MCF 10A (cell line): ENCODE data around the gene KLHL26. TPM values are rescaled to one million over a fixed set of nuclear protein-coding genes. Genes with fewer than 3 reads are reported as not detected.

Experiments used
- BruUV-seq: library from RNA; stranded (reverse); fragments of 400-500 nt; replicated peaks from 2 replicates; lab custom pipeline; 2021; lab: Mats Ljungman, UMichigan
- CTCF ChIA-PET: fragments of 300-600 bp; sonication (Branson Sonifier 250); formaldehyde crosslinking; extraction: SDS; loops from one replicate; lab custom pipeline; 2021; ENCODE audit warnings: antibody characterized with exemption, inconsistent platforms; lab: Yijun Ruan, JAX
- POLR2A ChIA-PET: fragments of 300-600, 350-650 bp; sonication (Branson Sonifier 250); formaldehyde crosslinking; extraction: SDS; loops from one replicate; lab custom pipeline; 2020; ENCODE audit warnings: antibody characterized with exemption, inconsistent platforms; lab: Yijun Ruan, JAX
- DNase-seq: peaks from one replicate; pipeline ENCODE4 v3.0.0-alpha.2; 2018; ENCODE audit not compliant: unreplicated experiment
- H3K27ac Mint-ChIP-seq: one replicate; pipeline ENCODE4 v1.8.0; 2022; ENCODE audit warnings: mild to moderate bottlenecking, low read depth, mixed read lengths; ENCODE audit not compliant: unreplicated experiment
- H3K27me3 Mint-ChIP-seq: one replicate; pipeline ENCODE4 v1.8.0; 2022; ENCODE audit warnings: mixed read lengths; ENCODE audit not compliant: insufficient read depth, unreplicated experiment
- H3K36me3 Mint-ChIP-seq: one replicate; pipeline ENCODE4 v1.8.0; 2022; ENCODE audit warnings: mild to moderate bottlenecking, moderate library complexity, mixed read lengths; ENCODE audit not compliant: insufficient read depth, unreplicated experiment
- H3K4me1 Mint-ChIP-seq: one replicate; pipeline ENCODE4 v1.8.0; 2022; ENCODE audit warnings: mixed read lengths; ENCODE audit not compliant: insufficient read depth, unreplicated experiment
- H3K4me3 Mint-ChIP-seq: one replicate; pipeline ENCODE4 v1.8.0; 2022; ENCODE audit warnings: mild to moderate bottlenecking, moderate library complexity, mixed read lengths; ENCODE audit not compliant: unreplicated experiment
- H3K9me3 Mint-ChIP-seq: one replicate; pipeline ENCODE4 v1.8.0; 2022; ENCODE audit warnings: mixed read lengths; ENCODE audit not compliant: unreplicated experiment
- intact Hi-C: fragments of 100-400 bp; cut with micrococcal nuclease; formaldehyde crosslinking; loops from 2 replicates; pipeline ENCODE4 v1.14.1; 2022
- total RNA-seq: library from RNA; stranded (reverse); gene quantifications from 2 replicates; pipeline ENCODE4 v1.2.3, GENCODE V29; 2022
- TF ChIP-seq, protein P1 (sequence below): fragments of 200-600 bp; IDR thresholded peaks from one replicate; pipeline ENCODE4 v1.8.0; 2022; ENCODE audit warnings: antibody characterized with exemption, mild to moderate bottlenecking; ENCODE audit not compliant: unreplicated experiment

KLHL26 gene
- total RNA-seq, 1 experiment from 2014 or later = 6.6 TPM

DNA sequence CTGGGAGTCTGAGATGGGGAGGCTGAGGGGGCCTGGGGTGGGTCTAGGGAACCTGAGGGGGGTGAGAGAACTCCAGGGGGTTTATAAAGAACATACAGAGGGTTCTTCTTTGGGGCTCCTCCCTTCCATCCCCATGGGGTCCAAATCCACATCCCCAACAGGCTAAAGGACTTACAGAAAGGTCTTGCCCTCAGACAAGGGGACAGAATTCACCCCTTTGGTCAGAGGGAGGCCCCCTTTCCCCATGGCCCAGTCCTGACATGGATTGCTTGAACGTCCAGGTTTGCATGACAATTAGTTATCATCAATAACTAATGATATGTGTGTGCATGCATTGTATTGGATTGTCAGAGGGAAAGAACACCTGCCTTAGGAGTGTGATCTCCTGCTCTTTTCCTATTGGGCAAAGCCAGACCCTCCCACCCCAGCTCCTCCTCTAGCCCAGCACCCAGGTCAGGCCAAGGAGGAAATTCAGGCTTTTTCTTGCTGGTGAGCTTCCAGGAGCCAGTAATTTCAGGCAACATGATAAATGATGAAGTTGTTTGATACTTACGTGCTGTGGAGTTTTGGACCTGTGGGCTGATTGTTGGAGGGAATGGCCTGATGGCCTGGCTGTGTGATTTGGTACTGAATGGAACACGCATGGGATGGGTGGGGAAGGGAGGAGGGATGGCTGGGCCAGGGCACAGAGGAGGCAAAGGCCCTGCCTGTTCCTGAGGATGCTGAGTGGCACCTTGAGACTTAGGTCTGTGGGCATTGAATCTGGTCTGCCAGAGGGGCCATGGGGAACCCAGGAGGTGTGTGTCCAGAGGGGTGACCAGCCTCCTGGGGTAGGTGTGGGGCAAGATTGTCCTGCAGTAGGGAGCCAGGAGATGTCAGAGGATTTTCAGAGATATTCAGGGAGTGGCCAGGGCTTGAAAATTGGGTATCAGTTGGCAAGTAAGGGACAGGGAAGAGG lies 1.1 kb downstream of the KLHL26 start:
- ChIA-PET POLR2A (interaction anchor here (0.6 to 0.8 kb wide), 3 partner anchors 67 to 872 kb away, joined by 3 to 5 read pairs (median 4); no protein-coding TSS in a partner anchor), CTCF (no interaction called here)
- DNase-seq = peak; percentile 37
- H3K36me3 Mint-ChIP-seq = peaks cover 5% of the 10 kb centered on the region
- TF ChIP-seq, protein P1, sequence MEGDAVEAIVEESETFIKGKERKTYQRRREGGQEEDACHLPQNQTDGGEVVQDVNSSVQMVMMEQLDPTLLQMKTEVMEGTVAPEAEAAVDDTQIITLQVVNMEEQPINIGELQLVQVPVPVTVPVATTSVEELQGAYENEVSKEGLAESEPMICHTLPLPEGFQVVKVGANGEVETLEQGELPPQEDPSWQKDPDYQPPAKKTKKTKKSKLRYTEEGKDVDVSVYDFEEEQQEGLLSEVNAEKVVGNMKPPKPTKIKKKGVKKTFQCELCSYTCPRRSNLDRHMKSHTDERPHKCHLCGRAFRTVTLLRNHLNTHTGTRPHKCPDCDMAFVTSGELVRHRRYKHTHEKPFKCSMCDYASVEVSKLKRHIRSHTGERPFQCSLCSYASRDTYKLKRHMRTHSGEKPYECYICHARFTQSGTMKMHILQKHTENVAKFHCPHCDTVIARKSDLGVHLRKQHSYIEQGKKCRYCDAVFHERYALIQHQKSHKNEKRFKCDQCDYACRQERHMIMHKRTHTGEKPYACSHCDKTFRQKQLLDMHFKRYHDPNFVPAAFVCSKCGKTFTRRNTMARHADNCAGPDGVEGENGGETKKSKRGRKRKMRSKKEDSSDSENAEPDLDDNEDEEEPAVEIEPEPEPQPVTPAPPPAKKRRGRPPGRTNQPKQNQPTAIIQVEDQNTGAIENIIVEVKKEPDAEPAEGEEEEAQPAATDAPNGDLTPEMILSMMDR = no peak
- no peaks in the 10 kb centered on the region for H3K9me3 Mint-ChIP-seq
- H3K27ac Mint-ChIP-seq = no peak overlapping the region
- H3K4me3 Mint-ChIP-seq = peak overlapping the region; percentile 82
- peaks cover 30% of the 10 kb centered on the region for H3K4me1 Mint-ChIP-seq
- intact Hi-C loops = loop anchor here (5.0 kb wide), 1 partner anchor 39 kb away; no protein-coding TSS in a partner anchor
- no TSS peak for BruUV-seq
- H3K27me3 Mint-ChIP-seq = no peaks in the 10 kb centered on the region

DNA sequence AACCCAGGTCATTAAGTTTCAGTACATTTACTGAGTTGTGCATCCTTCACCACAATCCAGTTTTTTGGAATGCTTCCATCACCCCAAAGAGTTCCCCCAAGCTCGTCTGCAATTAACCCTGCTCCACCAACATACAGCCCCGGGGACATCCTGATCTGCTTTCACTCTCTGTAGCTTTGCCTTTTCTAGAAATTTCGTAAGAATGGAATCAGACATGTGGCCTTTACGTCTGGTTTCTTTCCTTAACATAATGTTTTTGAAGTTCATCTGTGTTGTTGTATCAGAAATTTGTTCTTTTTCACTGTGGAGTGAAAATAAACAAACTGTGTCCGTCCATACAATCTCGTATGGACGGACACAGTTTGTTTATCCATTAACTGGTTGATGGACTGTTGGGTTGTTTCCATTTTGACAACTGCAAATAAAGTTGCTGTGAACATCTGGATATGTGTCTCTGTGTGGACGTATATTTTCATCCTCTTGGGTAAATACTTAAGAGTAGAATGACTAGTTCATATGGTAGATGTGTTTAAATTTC lies 2.9 kb downstream of the KLHL26 start:
- H3K27me3 Mint-ChIP-seq = no peaks in the 10 kb centered on the region
- TF ChIP-seq, protein P1 = no peak
- no peak overlapping the region for H3K27ac Mint-ChIP-seq
- BruUV-seq = no TSS peak
- H3K4me3 Mint-ChIP-seq = no peak overlapping the region
- peaks cover 25% of the 10 kb centered on the region for H3K4me1 Mint-ChIP-seq
- CTCF ChIA-PET = interaction anchor here (1.0 to 1.5 kb wide), 2 partner anchors 50 to 207 kb away, joined by 4 to 5 read pairs; no protein-coding TSS in a partner anchor
- no peak for DNase-seq
- peaks cover 5% of the 10 kb centered on the region for H3K36me3 Mint-ChIP-seq
- intact Hi-C loops = loop anchor here (5.0 kb wide), 1 partner anchor 38 kb away; no protein-coding TSS in a partner anchor
- no peaks in the 10 kb centered on the region for H3K9me3 Mint-ChIP-seq
- POLR2A ChIA-PET = interaction anchor here (0.6 kb wide), 1 partner anchor 66 kb away, joined by 3 read pairs; no protein-coding TSS in a partner anchor

DNA sequence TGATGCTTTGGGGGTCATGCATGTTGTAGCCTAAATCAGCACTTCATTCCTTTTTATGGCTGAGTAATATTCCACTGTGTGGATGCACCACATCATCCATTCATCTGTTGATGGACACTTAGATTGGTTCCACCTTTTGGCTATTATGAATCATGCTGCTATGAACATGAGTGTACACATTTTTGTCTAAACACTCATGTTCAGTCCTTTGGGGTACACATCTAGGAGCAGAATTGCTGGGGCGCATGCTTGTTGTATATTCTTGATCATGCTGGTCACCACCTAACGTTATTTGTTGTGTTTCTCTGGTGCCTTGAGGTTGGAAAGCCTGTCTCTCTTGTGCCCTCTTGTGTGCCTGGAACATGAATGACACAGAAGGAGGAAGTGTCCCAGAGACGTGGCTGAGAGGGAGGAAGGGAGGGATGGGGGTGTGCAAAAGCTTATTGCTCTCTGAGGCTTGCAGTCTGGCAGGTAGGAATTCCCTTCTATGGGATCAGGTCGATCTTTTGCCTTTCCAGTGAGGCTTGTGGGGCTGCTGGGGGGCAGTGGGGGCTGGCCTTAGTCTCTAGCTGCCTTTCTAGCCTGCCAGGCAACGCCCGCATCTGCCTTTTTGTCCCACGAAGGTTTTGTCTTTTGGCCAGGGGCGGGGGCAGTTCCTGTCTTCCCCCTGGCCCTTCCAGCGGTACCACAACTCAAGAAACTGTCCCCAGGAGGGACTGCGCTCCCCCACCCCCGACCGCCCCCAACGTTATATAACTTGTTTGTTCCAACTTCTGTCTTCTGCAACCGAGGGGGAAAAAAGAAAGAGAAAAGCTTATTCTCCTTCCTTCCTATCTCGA lies 7.6 kb downstream of the KLHL26 start:
- DNase-seq = no peak
- H3K9me3 Mint-ChIP-seq = no peaks in the 10 kb centered on the region
- ChIA-PET POLR2A (no interaction called here), CTCF (interaction anchor here (0.7 to 1.1 kb wide), 2 partner anchors 172 to 216 kb away, joined by 4 read pairs; no protein-coding TSS in a partner anchor)
- H3K4me3 Mint-ChIP-seq = no peak overlapping the region
- no peaks in the 10 kb centered on the region for H3K4me1 Mint-ChIP-seq
- intact Hi-C loops = no loop called here
- peaks cover 5% of the 10 kb centered on the region for H3K36me3 Mint-ChIP-seq
- no peaks in the 10 kb centered on the region for H3K27me3 Mint-ChIP-seq
- no peak overlapping the region for H3K27ac Mint-ChIP-seq
- BruUV-seq = no TSS peak
- TF ChIP-seq, protein P1 = no peak
